ENCODE data around the gene SYVN1. TPM values are rescaled to one million over a fixed set of nuclear protein-coding genes. Genes with fewer than 3 reads are reported as not detected.

The SYVN1 gene
- total and polyA plus RNA-seq, 2 donors (not counting 3 experiments of a cell fraction or from before 2014, with no cell fraction given), result 34.5 to 45.1 TPM

DNA sequence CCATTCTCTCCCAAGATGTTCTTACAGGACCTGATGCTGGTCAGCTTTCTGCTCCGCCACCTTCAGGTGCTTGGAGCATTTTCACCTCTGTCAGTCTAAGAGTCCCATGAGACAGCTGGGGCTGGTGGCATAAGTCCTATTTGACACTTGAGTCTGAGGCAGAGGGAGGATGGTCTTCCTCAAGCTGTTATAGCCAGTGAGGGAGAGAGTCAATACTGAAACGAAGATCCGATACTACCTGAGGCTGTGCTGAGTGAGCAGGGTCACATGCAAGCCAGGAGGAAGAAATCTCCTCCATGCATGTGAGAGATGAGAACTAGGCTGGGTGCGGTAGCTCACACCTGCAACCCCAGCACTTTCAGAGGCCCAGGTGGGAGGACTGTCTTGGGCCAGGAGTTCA, 44.7 kb downstream of the SYVN1 start:
- no peaks in the 10 kb centered on the region for H3K9me3 ChIP-seq (replicated peaks; ENCODE audit: control insufficient read depth, insufficient read depth, low read length)
- ChIA-PET POLR2A (no interaction called here), CTCF (interaction anchor here (1.0 kb wide), 1 partner anchor 14 kb away, joined by 3 read pairs; no protein-coding TSS in a partner anchor)
- no peaks in the 10 kb centered on the region for H3K27me3 ChIP-seq (ENCODE audit: control insufficient read depth in 2 of 2, insufficient read depth in 2 of 2, low read length in 2 of 2)
- BruUV-seq (replicated peaks), result no TSS peak
- H3K36me3 ChIP-seq (ENCODE audit: control insufficient read depth in 2 of 2, extremely low read depth in 1 of 2, insufficient read depth in 2 of 2, low read length in 2 of 2), result peaks cover 5 to 28% of the 10 kb centered on the region in 2 experiments
- TF ChIP-seq POLR2AphosphoS5 (IDR thresholded peaks at IDR 0.05; ENCODE audit: insufficient read depth, low read depth, low read length), result no peak
- no peak for TF ChIP-seq POLR2A (IDR thresholded peaks at IDR 0.05; ENCODE audit: low read depth, low read length)
- no peak for TF ChIP-seq FOS (IDR thresholded peaks at IDR 0.05; ENCODE audit: borderline replicate concordance, insufficient read depth, low read length)
- TF ChIP-seq MYC (IDR thresholded peaks at IDR 0.05; ENCODE audit: low read depth, low read length), result no peak
- TF ChIP-seq JUN (IDR thresholded peaks at IDR 0.05; ENCODE audit: borderline replicate concordance, insufficient read depth, insufficient read length, low read depth), result no peak
- TF ChIP-seq EZH2 (IDR thresholded peaks at IDR 0.05; ENCODE audit: borderline replicate concordance, low read depth, low read length, severe bottlenecking), result no peak
- TF ChIP-seq, protein P1, sequence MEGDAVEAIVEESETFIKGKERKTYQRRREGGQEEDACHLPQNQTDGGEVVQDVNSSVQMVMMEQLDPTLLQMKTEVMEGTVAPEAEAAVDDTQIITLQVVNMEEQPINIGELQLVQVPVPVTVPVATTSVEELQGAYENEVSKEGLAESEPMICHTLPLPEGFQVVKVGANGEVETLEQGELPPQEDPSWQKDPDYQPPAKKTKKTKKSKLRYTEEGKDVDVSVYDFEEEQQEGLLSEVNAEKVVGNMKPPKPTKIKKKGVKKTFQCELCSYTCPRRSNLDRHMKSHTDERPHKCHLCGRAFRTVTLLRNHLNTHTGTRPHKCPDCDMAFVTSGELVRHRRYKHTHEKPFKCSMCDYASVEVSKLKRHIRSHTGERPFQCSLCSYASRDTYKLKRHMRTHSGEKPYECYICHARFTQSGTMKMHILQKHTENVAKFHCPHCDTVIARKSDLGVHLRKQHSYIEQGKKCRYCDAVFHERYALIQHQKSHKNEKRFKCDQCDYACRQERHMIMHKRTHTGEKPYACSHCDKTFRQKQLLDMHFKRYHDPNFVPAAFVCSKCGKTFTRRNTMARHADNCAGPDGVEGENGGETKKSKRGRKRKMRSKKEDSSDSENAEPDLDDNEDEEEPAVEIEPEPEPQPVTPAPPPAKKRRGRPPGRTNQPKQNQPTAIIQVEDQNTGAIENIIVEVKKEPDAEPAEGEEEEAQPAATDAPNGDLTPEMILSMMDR (IDR thresholded peaks at IDR 0.05; ENCODE audit: extremely low read depth in 1 of 2, insufficient read depth in 1 of 2, low read depth in 1 of 2, low read length in 2 of 2), result no peak
- no peak for TF ChIP-seq MAX (IDR thresholded peaks at IDR 0.05; ENCODE audit: insufficient read depth, insufficient read length)
- no peak for TF ChIP-seq GATA2 (IDR thresholded peaks at IDR 0.05; ENCODE audit: insufficient read depth, insufficient read length, low read depth, low read length)
- FAIRE-seq, result no peak
- H3K79me2 ChIP-seq (ENCODE audit: control insufficient read depth, insufficient read depth, low read length), result peaks cover 7% of the 10 kb centered on the region
- intact Hi-C loops (cut with micrococcal nuclease), result no loop called here
- dilution Hi-C loops (cut with MboI; ENCODE audit: extremely low pct_ligation_motif_present, low sequenced_read_pairs), result no loop called here
- no peaks in the 10 kb centered on the region for H3K9me1 ChIP-seq (replicated peaks; ENCODE audit: control insufficient read depth, extremely low read depth, insufficient read depth, low read length)
- H3K27ac ChIP-seq (ENCODE audit: insufficient read depth, low read depth, low read length), result no peak overlapping the region
- H3K4me1 ChIP-seq (ENCODE audit: control insufficient read depth, extremely low read depth, insufficient read depth, low read length), result peaks cover 8% of the 10 kb centered on the region
- H4K20me1 ChIP-seq (replicated peaks; ENCODE audit: control insufficient read depth, extremely low read depth, insufficient read depth, low read length), result no peaks in the 10 kb centered on the region
- H3K4me2 ChIP-seq (ENCODE audit: insufficient read depth, low read length), result no peak overlapping the region
- no peak for DNase-seq (ENCODE audit: low read depth, low spot score)
- H2AFZ ChIP-seq (ENCODE audit: low read depth, low read length), result no peak overlapping the region
- no peak overlapping the region for H3K9ac ChIP-seq (replicated peaks; ENCODE audit: extremely low read depth, insufficient read depth, low read length)
- H3K4me3 ChIP-seq (replicated peaks in 1 of 3; ENCODE audit: insufficient read depth in 1 of 3, low read depth in 1 of 3, low read length in 3 of 3), result no peak overlapping the region

All from endothelial cell of umbilical vein (primary cell).